HG03460 (cell line): ENCODE results near the gene PYGB.

Experiments used
- ATAC-seq: cut with Tn5 transposase; IDR thresholded peaks from one replicate; pipeline ENCODE4 v1.9.1; 2021; ENCODE audit not compliant: unreplicated experiment

The PYGB gene

DNA sequence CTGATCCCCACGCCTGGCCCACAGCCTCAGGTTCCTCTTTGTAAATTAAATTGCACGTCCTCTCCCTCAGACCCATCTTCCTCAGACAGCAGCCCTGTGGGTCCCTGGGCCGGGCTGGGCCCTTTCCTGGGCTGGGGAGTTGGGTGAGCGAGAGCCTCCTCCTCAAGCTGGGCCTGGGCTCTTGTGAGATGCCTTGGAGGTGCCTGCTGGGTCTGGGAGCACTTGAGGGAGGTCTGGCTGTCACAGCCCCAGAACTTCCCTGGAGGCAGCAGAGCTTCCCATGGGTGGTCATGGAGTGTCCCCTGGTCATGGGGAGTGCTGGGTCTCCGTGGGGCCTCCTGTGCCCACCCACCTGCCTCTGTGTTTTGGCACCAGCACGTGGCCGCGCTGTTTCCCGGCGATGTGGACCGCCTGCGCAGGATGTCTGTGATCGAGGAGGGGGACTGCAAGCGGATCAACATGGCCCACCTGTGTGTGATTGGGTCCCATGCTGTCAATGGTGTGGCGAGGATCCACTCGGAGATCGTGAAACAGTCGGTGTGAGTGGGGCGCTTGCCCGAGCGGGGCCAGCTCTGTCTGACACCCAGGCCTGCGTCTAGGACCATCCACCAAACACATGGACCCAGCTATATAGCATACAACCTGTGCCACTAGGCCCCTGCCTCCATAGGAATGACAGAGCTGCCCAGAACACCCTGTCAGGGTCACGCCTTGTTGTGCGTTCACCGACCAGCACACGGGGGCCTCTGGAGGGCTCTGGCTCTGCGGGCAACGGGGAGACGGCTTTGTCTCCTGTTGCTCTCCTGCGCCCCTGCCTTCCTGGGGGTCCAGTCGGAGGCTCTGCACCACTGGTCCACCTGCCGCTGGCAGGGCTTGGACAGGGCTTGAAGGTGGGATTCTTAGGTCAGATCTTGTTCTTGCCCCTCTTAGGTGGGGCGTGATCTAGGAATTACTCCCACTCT lies 33.0 kb downstream of the PYGB start:
- ATAC-seq = no peak

DNA sequence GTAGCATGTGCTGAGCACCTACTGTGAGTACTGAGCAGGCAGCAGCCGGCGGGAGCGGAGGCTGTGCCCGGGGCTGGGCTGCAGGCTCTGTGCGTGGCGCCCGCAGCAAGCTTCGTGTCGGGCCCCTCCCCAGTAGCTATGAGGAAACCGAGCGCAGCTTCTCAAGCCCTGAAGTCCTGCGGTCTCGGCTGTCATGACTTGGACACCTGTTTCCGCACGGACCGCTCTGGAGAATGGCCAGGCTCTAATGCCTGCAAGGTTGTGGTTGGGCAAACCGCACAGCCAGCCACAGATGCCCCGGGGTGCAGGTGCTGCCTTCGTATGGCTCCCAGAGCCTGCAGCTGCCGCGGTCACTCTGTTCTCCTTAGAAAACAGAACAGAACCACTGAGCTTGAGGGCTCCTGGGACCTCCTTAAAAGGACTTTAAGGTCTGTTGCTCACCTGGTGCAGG lies 33.7 kb downstream of the PYGB start:
- peak; percentile 46 for ATAC-seq

DNA sequence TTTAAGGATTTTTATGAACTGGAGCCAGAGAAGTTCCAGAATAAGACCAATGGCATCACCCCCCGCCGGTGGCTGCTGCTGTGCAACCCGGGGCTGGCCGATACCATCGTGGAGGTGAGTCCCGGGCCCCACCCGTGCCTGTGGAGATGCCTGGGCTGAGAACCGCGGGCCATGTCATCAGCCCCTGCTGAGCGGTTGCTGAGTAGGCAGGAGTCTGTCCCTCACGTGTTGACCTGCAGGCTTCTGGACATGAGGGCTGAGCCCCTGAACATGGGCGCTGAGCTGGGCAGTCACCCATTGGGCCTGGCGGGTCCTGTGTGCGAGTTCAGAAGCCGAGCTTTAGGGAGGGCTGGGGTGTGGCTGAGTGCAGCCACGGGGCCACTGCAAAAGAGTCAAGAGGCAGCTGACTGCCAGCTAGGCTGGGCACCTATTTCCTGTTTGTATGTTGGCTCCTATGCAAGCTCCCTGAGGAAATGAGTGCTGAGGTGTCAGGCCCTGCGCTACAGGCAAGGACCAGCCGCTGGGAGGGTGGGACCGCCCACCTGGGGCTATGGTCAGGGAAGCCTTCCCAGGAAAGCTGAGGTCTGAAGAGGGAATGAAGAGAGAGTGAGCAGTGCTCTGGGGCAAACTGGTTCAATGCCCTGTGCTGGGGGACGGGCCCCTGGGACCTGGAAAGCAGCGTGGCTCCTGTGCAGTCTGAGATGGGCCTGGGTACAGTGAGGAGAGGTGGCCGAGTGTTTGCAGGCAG lies 34.3 kb downstream of the PYGB start:
- peak; percentile 8 for ATAC-seq

DNA sequence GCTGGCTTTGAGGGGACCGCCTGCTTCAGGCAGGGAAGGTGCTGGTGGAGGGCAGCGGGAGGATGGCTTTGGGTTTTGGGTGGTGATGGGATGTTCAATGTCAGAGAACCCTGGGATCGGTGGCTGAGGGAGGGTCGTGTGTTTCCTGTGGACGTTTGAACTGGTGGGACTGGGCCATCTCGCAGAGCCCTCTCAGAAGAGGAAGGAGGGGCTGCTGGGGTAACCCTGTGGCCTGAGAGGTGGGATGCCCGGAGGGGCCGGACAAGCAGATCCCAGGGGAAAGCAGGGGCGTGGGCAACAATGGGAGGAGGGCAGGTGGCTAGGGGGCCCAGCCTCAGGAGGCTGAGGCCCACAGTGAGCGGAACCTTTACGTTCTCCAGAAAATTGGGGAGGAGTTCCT lies 34.9 kb downstream of the PYGB start:
- no peak for ATAC-seq

DNA sequence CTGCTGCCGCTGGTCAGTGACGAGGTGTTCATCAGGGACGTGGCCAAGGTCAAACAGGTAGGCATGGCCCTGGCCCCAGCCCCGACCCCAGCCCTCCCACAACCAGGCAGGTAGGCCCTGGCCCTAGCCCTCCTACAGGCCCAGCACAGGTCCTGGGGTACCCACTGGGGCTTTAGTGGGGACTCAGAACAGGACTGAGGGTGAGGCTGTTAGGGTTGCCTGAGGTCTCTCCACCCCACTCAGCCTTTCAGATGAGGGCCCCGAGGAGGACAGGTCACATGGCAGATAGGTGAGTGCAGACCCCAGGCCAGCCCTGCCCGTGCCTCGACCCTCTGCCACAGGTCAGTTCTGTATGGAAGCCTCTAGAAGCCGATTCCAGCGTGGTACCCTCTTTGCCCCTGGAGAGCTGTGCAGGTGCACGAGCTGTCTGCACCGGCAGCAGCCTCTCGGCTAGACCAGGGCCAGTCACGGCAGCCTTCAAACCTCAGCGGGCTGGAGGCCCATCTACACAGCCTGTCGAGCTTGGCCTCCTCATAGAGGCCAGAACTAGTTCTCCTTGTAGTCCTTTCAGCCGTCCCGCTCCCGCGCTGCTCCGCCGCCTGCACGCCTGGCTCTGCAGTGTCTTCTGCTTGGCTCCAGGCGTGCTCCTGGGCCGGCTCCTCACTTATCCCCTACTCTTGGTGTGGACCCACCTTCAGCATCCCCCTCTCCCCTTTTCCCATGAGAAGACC lies 35.5 kb downstream of the PYGB start:
- ATAC-seq = no peak

DNA sequence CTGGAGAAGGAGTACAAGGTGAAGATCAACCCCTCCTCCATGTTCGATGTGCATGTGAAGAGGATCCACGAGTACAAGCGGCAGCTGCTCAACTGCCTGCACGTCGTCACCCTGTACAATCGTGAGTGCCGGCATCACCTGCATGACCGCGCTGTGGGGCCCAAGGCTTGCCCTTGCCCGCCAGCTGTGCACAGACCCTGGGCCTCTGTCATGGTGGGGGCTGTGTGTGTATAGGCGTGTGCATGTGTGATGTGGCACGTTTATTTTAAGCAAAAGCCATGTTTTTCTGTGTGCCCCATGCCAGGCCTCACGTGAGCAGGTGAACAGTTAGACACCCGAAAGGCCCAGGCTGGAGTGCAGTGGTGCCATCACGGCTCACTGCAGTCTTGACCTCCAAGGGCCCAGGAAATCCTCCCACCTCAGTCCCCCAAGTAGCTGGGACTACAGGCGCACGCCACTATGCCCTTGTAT lies 36.3 kb downstream of the PYGB start:
- ATAC-seq = no peak

DNA sequence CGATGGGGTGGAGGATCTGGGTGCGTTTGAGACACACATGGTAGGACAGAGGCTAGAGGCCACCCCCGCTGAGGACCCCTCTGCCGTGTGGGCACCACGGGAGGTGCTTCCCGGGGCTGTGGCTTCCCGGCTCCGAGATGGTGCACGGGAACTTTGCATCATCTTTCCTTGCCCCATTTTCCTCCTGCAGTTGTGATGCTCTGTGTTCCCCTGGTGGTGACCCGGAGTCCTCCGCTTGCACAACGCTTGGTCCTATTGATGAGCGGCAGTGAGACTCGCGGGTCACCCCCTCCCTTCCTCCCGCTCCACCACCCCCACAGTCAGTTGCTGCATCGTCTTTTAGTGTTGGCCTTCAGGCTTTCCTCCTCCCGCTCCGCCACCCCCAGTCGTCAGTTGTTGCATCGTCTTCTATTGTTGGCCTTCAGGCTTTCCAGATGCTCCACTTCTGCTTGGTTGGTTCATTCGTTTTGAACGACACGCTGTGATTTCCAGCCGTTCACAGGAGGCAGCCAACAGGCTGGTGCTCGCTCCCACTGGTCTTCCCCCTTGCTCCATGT lies 37.3 kb downstream of the PYGB start:
- ATAC-seq = no peak

DNA sequence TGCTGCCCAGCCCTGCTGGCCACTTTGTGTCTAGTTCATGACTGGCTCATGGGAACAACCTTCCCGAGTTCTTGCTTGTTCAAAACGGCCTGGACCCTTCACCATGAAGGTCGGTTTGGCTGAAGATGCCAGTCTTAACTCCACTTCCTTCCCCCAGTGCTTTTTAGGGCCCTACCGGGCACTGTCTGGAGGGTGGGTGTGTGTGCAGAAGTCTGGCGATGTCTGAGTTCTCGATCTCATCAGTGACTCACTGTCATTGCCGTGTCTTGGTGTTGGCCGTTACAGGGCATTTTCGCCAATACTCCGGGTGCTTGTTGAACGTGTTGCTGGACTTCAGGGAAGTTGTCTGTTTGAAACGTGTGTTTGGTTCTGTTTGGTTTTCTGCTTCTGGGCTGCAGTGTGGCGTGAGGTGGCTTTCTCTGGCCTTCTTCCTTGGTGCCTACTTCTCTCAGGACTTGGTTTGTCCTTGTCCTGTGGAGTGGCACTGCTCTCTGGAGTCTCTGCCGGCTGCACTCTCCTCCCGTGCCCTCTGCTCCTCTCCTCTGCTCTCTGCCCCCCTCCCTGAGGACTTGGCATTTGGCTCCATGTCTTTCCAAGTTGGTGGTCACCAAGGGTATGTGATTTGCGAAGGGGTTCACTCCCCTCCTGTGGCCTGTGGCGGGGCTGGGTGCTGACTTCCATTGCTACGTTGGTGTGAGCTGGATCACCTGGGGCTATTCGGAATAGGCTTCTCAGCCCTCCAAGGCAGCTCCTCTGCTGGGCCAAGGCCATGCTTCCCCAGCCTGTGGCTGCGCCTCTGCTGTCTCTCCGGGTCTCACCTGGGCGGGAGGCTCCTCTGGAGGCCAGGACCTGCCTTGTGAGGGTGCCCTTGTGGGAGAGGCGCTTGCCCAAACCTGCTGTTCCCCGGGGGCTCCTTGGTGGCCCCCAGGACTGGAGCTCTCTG lies 38.2 kb downstream of the PYGB start:
- no peak for ATAC-seq

DNA sequence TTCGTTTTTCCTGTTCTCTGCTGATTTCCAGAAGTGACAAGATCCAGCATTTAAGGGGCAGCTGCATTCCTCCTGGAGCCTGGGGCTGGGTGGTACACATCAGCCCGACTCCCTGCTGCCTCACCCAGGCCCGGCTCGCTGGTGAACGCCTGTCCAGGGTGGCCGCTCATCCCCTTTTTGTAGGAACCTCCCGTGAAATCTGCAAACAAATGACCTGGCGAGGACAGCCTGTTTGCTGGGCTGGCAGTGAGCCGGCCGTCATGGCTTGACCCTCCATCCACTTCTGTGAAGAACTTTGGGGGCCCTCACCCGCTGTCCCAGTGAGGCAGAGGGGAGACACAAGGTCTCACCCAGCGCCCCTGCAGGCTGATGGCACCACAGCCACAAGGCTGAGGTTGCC lies 39.0 kb downstream of the PYGB start:
- ATAC-seq = no peak

DNA sequence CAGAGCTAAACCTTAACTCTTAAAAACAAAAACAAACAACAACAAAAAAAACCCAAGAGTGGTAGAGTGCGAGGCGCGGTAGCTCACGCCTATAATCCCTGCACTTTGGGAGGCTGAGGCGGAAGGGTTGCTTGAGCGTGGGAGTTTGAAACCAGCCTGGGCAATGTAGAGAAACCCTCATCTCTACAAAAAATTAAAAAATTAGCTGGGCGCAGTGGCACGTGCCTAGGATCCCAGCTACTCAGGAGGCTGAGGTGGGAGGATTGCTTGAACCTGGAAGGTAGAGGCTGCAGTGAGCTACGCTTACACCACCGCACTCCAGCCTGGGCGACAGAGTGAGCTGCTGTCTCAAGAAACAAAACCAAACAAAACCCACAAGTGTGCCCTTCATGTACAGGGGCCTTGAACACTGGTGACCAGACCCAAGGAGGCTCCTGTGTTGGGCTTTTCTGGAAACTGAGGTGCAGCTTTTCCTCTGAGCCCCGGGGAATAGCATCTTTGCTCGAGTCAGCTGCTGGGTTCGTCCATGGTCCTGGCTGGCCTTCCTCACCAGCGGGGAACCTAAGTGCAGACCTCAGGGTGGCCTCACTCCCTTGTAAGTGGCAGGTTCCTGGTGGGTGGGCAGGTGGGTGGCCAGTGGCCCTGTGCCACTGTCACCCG lies 39.9 kb downstream of the PYGB start:
- no peak for ATAC-seq

DNA sequence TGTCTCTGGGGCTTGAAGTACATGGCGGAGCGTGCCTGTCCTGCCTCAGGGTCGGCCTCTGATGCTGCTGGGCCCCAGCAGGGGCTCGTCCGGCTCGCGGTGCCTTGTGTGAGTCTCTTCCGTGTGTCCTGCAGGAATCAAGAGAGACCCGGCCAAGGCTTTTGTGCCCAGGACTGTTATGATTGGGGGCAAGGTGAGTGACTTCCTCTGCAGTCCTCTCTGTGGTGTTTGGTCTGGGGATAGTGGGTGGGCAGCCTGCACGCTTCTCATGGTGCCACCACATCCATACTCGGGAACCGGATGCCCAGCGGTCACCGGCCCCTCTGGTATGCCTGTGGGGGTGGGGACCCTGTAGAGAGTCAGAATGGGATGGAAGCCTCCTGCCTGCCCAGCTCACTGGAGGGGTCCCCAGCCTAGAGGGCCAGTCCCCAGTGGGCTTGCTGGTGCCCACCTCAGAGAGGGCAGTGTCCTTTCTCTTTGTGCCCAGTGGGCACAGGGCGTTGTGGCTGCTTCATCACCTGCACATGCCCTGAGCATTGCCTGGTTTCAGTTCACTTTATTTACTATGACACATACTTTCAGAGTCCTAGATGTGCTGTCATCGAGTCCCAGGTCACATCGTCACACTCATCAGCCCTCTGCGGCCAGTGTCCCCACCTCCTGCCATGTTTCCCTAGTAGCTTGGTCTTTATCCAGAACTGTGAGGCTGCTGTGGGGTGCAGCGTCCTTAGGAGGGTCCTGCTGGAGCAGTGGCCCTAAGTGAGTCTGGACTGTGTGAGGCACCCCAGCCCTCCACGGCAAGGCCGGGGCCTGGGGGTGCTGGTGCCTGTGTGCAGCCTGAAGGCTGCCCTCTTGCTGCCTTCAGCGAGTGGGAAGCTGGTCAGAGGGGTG lies 40.7 kb downstream of the PYGB start:
- peak; percentile 96 for ATAC-seq

DNA sequence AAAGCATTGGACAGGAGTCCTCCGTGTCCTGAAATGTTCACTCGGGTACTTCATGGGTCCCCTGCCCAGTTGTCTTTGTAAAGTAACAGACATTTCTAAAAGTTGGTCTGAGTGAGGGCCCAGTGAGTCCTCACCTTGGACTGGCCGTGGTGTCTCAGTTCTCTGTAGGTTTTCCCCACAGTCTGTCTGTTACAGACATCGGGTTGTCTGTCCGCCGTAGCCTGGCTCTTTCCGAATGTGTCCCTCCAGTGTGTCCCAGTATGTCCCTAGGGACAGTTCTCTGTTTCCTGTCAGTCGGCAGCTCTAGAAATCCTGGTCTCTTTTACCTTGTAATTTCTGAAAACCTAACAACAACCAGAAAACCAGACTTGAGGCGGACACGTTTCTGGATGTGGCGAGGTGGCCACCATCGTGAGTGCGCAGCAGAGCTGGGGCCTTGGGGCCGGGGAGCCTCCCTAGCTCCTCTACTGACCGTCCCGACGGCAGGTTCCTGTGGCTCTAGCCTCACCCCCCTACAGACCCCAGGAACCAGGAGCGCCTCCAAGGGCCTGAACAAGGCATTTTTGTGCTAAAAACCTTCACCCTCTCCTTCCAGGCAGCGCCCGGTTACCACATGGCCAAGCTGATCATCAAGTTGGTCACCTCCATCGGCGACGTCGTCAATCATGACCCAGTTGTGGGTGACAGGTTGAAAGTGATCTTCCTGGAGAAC lies 42.2 kb downstream of the PYGB start:
- no peak for ATAC-seq

DNA sequence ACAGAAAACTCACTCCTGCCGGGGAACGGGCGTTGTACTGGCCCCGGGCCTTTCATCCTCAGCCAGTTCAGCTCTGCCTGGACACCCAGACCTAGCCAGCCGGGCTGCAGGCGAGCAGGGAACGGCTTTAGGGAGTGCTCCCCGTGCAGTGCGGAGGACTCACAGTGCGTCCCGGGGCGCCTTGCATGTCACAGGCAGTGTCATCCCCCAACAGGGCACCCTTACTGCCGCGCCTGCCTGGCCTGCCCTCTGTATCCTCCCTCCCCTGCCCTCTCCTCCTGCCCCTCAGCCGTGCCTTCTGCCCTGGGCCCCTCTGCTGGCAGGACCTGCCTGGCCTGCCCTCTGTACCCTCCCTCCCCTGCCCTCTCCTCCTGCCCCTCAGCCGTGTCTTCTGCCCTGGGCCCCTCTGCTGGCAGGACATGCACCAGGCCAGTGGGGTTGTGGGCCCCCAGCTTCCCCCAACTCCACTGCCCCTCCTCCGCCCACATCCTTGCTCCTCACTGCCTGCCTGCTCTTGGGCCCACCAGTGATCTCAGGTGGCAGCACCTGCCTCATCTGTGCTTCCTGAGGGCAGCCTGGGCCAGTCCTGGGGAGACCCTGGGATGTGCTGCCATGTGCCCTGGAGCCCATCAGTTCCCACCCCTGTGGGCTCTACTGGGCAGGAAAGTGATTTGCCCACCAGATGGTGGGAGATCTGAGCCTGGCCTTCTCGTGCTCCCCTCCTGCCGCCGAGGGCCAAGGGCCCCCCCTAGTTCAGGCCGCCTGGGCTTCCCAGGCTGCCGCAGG lies 43.0 kb downstream of the PYGB start:
- ATAC-seq = no peak

DNA sequence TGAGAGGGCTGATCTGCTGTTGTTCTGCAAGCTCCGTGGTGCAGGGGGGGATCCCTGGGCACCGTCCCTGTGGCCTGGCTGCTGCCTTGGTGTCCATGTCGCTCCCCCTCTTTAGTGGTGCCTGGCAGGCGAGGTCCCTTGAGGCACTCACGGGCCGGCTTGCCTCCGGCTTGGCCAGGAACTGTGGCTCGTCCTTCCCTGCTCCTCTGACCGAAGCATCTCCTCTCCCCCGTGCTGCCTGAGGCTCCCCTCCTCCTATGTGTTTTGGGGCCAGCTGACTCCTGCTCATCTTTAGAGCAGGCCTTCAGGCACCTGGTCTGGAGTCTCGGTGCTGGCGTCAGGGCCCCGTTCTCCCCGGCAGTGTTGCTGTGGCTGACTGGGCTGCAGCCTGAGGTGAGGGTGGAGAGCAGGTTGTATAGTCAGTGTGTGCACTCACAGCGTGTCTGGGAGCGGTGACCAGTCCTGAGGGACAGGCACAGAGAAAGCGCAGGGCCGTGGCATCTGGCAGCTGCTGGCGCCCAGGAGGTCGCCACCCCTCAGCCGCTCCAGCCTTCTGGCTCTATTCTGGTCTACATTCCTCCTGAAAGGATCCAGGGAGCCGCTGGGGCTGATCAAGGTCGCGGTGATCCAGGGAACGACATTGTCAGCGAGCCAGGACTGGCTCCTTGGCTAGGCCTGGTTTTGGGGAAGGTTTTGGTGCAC lies 43.7 kb downstream of the PYGB start:
- no peak for ATAC-seq

DNA sequence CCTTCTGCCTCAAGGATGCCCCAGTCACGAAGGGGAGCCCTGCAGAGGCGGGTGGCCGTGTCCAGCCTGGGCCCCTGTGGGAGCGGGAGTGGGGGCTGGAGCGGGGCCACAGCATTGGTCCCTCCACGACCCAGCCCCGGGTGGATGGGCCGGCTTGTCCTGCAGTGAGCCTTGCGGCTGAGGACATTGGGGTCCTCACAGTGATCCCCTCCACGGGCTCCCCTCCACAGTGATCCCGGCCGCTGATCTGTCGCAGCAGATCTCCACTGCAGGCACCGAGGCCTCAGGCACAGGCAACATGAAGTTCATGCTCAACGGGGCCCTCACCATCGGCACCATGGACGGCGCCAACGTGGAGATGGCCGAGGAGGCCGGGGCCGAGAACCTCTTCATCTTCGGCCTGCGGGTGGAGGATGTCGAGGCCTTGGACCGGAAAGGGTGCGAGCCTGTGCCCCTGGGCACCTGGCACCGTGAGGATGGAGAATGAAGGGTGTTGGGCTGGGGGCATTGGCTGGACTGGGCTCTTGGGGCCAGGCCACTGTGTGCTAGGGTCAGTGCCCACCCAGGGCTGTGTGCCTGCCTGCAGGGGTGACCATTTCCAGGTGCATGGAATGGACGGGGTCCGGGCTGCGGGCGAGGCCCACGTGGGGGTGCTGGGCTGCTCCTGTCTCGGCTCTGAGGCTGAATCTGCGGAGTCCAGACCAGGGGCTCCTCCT lies 44.4 kb downstream of the PYGB start:
- no peak for ATAC-seq

DNA sequence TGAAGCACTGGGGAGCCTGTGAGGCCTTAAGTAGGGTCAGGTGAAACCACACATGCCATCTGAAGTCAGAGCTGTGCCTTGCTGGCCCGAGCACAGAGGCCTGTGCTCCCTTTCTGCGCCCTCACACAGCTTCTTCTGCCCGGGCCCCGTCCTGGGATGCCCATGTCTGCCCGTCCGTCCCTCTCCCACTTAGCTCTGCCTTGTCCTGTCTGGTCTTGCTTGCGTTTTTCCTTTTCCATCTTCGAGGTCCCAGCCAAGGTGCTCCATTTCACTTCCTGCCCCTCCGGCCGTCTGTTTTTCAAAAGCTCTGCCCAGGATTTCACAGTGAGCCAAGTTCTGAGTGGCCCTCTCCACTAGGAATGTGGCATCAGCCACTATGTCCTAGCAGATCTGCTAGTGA lies 45.6 kb downstream of the PYGB start:
- ATAC-seq = no peak
